GDM1 (cell line): ENCODE measurements around the gene THOP1.

Experiments used
- DNase-seq: peaks from one replicate; lab custom pipeline; 2025; lab: John Stamatoyannopoulos, UW

THOP1 gene

DNA sequence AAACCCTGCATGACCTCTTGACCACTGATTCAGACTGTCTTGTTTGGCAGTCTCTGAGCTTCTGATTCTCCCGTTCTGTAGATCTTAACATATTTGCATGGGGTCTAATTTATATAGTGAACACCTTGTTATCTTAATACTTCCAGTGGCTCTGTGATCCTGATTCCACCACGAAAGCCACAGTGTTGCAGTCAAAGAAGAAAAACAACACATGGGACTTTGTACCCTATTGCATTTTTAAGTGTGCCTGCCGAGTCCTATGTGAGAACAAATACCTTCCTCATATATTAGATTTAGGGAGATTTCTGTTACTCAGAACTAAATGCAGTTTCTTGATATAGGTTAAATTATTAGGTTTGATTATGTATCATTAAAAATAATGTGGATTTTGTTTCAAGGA, 69.5 kb downstream of the THOP1 start:
- no peak for DNase-seq

DNA sequence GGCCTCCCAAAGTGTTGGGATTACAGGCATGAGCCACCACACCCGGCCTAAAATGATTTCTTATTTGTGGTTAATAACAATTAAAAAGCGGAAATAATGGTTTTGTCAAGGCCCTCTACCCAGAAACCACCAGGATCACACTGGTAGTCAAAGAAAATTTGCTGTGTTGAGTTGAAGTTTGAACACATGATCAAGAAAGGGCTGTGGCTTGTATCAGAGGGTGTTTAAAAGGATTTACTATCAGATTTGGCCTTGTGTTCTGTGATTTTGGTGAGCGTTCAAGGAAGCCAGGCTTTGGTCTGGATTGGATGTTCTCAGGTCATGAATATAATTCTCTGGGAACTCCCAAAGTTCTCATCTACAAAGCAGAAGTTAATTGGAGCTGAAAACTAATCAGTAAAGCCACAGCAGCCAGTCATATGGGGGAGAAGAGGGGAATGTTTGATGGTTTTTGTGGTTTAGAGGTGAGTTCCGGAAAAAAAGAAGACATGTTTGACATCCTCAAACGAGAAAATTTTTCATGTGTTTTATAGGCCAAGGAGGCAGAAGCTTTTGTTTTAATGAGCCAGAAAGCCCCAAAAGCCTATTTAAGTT, 71.3 kb downstream of the THOP1 start:
- no peak for DNase-seq

DNA sequence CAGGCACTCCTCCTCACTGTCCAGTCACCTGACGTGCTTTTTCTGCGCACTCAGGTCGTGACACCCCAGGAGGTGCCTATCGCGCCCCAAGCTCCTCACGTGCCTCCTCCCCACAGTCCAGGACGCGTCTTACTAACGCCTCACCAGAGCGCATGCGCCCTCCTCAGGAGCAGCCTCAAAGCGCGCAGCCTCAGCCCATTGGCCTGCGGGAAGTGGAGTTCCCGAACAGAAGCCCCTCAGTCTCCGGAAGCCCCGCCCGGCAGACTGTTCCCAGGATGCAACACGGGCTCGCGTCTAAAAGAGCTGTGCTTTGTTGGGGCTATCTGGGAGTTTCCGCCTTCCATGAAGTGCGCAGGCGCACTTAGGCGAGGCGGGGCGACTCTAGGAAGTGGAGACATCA, 73.6 kb downstream of the THOP1 start:
- no peak for DNase-seq

DNA sequence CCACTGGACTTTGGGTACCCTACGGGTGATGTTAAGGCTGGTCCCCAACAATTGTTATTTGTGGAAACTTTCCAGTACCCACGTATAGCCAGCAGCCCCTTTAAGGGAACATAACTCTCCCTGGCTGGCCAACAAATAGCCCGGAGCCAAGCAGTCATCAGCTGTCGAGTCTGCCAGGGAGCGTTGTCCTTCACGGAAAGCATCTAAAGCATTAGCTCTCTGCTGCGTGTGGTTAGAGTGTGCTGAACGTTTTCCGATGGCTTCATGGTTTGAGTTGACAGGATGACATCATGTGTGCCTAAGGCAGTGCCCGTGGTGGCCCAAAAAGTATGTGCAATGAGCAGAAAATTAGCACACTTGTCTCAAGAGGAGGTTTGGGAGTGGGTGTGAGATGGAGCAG, 78.5 kb downstream of the THOP1 start:
- DNase-seq: no peak
